ENCODE results near the gene ZNF175. TPM values are rescaled to one million over a fixed set of nuclear protein-coding genes. Genes with fewer than 3 reads are reported as not detected.

The ZNF175 gene
- total RNA-seq, 1 experiment from 2014 or later = 8.5 TPM

DNA sequence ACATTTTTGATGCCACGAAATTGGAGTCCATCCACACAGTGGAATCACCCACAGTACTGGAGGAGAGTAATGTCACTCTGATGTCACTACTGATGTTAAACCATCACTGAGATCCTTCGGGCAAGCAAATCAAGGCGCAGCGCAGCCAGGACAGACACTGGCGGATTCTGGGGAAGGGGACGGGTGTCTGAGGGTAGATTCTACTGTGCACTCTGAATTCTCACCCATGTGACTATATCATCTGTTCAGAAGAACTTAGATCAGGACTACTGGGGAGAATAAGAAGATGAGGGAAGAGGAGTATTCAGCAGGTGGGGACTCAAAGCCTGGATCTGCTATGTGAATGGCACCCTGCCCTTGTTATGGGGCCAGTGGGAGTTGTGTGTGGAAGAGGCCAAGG, 27.0 kb upstream of the ZNF175 start:
- intact Hi-C loops (cut with micrococcal nuclease) = no loop called here
- no peak overlapping the region for H3K9ac ChIP-seq (ENCODE audit: low read length)
- H3K9me2 ChIP-seq (replicated peaks; ENCODE audit: low read length) = no peaks in the 10 kb centered on the region
- ATAC-seq (no peak), DNase-seq (no peak)
- CTCF ChIA-PET = no interaction called here
- peaks cover 15% of the 10 kb centered on the region for H3K4me1 ChIP-seq (ENCODE audit: insufficient read depth, low read length)
- no peak overlapping the region for H3K27ac ChIP-seq (ENCODE audit: low read length)
- no peaks in the 10 kb centered on the region for H4K20me1 ChIP-seq (ENCODE audit: low read length)
- H3K36me3 ChIP-seq (ENCODE audit: low read depth, low read length) = no peaks in the 10 kb centered on the region
- H3K9me3 ChIP-seq (ENCODE audit: low read length) = no peaks in the 10 kb centered on the region
- no peaks in the 10 kb centered on the region for H3F3A ChIP-seq (ENCODE audit: low read length, unreplicated experiment)
- H3K27me3 ChIP-seq (ENCODE audit: low read length) = peaks cover 58% of the 10 kb centered on the region
- POLR2A ChIA-PET (ENCODE audit: unreplicated experiment) = no interaction called here
- TF ChIP-seq, protein P1, sequence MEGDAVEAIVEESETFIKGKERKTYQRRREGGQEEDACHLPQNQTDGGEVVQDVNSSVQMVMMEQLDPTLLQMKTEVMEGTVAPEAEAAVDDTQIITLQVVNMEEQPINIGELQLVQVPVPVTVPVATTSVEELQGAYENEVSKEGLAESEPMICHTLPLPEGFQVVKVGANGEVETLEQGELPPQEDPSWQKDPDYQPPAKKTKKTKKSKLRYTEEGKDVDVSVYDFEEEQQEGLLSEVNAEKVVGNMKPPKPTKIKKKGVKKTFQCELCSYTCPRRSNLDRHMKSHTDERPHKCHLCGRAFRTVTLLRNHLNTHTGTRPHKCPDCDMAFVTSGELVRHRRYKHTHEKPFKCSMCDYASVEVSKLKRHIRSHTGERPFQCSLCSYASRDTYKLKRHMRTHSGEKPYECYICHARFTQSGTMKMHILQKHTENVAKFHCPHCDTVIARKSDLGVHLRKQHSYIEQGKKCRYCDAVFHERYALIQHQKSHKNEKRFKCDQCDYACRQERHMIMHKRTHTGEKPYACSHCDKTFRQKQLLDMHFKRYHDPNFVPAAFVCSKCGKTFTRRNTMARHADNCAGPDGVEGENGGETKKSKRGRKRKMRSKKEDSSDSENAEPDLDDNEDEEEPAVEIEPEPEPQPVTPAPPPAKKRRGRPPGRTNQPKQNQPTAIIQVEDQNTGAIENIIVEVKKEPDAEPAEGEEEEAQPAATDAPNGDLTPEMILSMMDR (conservative IDR thresholded peaks at IDR 0.05; ENCODE audit: low read depth, low read length) = no peak
- TF ChIP-seq EZH2 (IDR thresholded peaks at IDR 0.05; ENCODE audit: low read length, unreplicated experiment) = no peak
- no peak for TF ChIP-seq EZH2phosphoT487 (IDR thresholded peaks at IDR 0.05; ENCODE audit: borderline replicate concordance, low read length)
- H3K79me2 ChIP-seq (ENCODE audit: low read length) = no peaks in the 10 kb centered on the region
- BruUV-seq (replicated peaks) = no TSS peak
- H3K4me3 ChIP-seq (ENCODE audit: low read length) = no peak overlapping the region
- H2AFZ ChIP-seq (ENCODE audit: low read length) = no peak overlapping the region
- no peak overlapping the region for H3K4me2 ChIP-seq (ENCODE audit: low read length)

DNA sequence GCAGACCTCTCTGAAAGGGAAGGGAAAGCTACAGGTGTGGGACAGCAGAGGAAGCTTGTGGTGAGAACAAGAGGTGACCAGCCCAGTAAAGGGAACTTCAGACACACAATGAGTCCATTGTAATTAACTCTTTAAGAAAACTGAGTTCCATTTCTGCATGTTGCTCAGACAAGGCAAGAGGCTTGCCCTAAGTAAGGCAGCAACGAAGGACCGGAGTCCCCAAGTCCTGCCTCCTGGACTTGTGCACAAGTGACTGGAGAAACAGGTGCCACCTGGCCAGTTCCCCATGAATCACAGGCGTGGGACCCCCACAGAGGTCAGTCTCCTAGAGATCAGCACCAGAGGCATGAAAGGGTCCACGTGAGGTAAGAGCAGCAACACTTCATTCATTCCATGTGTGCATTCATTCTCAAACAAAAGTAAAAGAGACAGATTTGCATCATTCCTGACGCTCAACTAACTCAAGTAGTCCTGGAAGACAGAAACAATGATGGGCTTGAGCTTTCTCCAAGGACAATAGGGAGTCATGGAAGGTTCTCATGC, 24.9 kb upstream of the ZNF175 start:
- H4K20me1 ChIP-seq (ENCODE audit: low read length) = no peaks in the 10 kb centered on the region
- peaks cover 15% of the 10 kb centered on the region for H3K4me1 ChIP-seq (ENCODE audit: insufficient read depth, low read length)
- H3F3A ChIP-seq (ENCODE audit: low read length, unreplicated experiment) = no peaks in the 10 kb centered on the region
- DNase-seq (no peak), ATAC-seq (no peak)
- POLR2A ChIA-PET (ENCODE audit: unreplicated experiment) = no interaction called here
- no peaks in the 10 kb centered on the region for H3K36me3 ChIP-seq (ENCODE audit: low read depth, low read length)
- intact Hi-C loops (cut with micrococcal nuclease) = no loop called here
- peak overlapping the region; percentile 41 for H3K4me2 ChIP-seq (ENCODE audit: low read length)
- H3K4me3 ChIP-seq (ENCODE audit: low read length) = no peak overlapping the region
- H3K27ac ChIP-seq (ENCODE audit: low read length) = no peak overlapping the region
- H3K79me2 ChIP-seq (ENCODE audit: low read length) = no peaks in the 10 kb centered on the region
- BruUV-seq (replicated peaks) = no TSS peak
- no peak overlapping the region for H2AFZ ChIP-seq (ENCODE audit: low read length)
- peaks cover 43% of the 10 kb centered on the region for H3K27me3 ChIP-seq (ENCODE audit: low read length)
- CTCF ChIA-PET = no interaction called here
- TF ChIP-seq EZH2 (IDR thresholded peaks at IDR 0.05; ENCODE audit: low read length, unreplicated experiment) = no peak
- no peak for TF ChIP-seq EZH2phosphoT487 (IDR thresholded peaks at IDR 0.05; ENCODE audit: borderline replicate concordance, low read length)
- TF ChIP-seq, protein P1 (conservative IDR thresholded peaks at IDR 0.05; ENCODE audit: low read depth, low read length) = no peak
- no peak overlapping the region for H3K9ac ChIP-seq (ENCODE audit: low read length)
- H3K9me3 ChIP-seq (ENCODE audit: low read length) = no peaks in the 10 kb centered on the region
- H3K9me2 ChIP-seq (replicated peaks; ENCODE audit: low read length) = no peaks in the 10 kb centered on the region

DNA sequence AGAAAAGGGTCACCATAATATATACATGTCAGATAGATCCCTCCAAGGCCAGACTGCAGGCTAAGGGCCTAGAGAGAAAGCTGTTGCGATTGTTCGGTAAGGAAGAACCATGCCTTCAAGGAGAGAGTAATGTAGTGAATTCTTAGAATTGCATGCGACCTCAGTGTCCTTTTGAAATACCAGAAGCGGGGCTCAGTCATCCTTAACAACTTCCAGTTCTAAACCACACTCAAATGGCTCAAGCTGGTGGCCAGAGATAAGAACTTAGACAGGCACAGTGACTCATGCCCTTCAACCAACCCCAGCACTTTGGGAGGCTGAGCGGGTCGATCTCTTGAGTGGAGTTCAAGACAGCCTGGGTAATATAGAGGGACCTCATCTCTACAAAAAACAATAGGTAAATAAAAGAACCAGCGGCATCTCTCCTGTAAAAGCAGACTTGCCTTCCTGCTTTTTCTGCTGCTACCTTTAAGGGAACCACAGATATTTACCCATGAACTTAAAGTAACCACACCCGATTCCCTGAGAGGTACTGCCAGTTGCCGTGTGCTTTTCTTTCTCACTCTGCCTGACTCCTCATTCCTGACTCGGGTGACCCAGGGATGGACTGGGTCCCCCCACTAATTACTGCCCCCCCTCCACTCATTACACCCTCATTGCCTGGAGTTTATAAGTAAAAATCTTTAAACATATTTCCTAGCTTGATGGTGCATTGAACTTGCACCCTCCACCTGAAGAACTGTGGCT, 24.3 kb upstream of the ZNF175 start:
- no peaks in the 10 kb centered on the region for H3K36me3 ChIP-seq (ENCODE audit: low read depth, low read length)
- no peaks in the 10 kb centered on the region for H3F3A ChIP-seq (ENCODE audit: low read length, unreplicated experiment)
- H4K20me1 ChIP-seq (ENCODE audit: low read length) = no peaks in the 10 kb centered on the region
- H3K9ac ChIP-seq (ENCODE audit: low read length) = no peak overlapping the region
- H3K9me3 ChIP-seq (ENCODE audit: low read length) = no peaks in the 10 kb centered on the region
- no peak overlapping the region for H3K4me3 ChIP-seq (ENCODE audit: low read length)
- POLR2A ChIA-PET (ENCODE audit: unreplicated experiment) = no interaction called here
- intact Hi-C loops (cut with micrococcal nuclease) = no loop called here
- peaks cover 15% of the 10 kb centered on the region for H3K4me1 ChIP-seq (ENCODE audit: insufficient read depth, low read length)
- TF ChIP-seq, protein P1 (conservative IDR thresholded peaks at IDR 0.05; ENCODE audit: low read depth, low read length) = no peak
- TF ChIP-seq EZH2 (IDR thresholded peaks at IDR 0.05; ENCODE audit: low read length, unreplicated experiment) (no peak), EZH2phosphoT487 (IDR thresholded peaks at IDR 0.05; ENCODE audit: borderline replicate concordance, low read length) (no peak)
- CTCF ChIA-PET = no interaction called here
- H3K79me2 ChIP-seq (ENCODE audit: low read length) = no peaks in the 10 kb centered on the region
- H3K27ac ChIP-seq (ENCODE audit: low read length) = no peak overlapping the region
- peaks cover 36% of the 10 kb centered on the region for H3K27me3 ChIP-seq (ENCODE audit: low read length)
- no peaks in the 10 kb centered on the region for H3K9me2 ChIP-seq (replicated peaks; ENCODE audit: low read length)
- H2AFZ ChIP-seq (ENCODE audit: low read length) = no peak overlapping the region
- H3K4me2 ChIP-seq (ENCODE audit: low read length) = peak overlapping the region; percentile 41
- DNase-seq (peak; percentile 82), ATAC-seq (peak; percentile 50)
- no TSS peak for BruUV-seq (replicated peaks)
